HG02852 (cell line): ENCODE measurements around the gene CLCA2.
A peak's percentile ranks its signal among the peaks of the same experiment; 100 is the strongest.

Experiments
- ATAC-seq: cut with Tn5 transposase; IDR thresholded peaks from one replicate; pipeline ENCODE4 v1.9.1; 2021; ENCODE audit warnings: mild to moderate bottlenecking, moderate library complexity; ENCODE audit not compliant: unreplicated experiment

Gene CLCA2

DNA sequence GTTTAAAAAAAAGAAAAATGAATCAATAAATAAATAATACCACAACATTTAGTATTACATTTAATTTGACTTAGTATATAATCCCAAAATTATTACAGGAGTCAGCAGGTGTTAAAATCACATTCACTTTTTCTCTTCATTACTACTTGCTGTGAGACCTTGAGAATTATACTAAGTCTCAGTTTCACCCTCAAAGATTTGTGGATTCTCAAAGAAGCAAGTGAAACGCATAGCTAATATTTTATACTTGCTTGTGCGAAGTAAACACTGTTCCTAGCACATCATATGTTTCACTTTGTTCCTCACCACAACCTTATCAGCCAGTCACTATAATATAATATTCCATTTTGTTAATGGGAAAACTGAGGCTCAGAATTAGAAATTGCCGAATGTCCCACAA, 48.8 kb downstream of the CLCA2 start:
- peak; percentile 58 for ATAC-seq

DNA sequence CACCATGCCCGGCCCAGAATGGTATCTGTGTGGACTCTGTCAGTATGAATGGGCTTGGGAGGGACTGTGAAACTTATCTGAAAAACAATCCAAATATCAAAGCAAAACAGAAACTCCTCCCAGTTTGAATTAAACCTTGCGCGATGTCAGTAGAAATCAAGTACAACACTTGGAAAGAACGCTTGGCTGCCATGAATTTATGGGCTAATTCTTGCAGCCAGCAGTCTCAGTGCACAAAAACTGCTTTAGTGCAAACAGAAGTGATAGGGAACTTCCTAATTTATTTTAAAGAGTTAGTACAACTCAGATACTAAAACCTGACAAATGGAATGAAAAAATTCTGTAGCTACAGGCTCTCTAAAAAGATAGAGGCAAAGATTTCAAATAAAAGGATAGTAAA, 53.3 kb downstream of the CLCA2 start:
- ATAC-seq, result no peak

DNA sequence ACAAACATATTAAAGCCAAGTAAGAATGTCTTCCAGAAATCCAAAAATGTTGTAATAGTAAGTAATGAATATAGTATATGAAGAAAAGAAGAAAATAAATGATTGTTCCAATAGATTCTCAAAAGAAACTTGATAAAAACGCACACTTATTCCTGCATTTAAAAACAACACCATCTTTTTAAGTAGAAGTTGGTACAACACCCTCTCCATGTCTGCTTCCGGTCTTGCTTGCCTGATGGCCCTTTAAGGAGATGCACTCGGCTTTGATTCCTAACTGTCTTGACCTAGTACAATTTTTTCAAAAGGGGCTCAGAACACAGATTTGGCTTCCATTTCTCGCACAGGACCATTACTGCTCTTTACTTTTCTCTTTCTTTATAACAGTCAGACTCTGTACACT, 53.7 kb downstream of the CLCA2 start:
- no peak for ATAC-seq

DNA sequence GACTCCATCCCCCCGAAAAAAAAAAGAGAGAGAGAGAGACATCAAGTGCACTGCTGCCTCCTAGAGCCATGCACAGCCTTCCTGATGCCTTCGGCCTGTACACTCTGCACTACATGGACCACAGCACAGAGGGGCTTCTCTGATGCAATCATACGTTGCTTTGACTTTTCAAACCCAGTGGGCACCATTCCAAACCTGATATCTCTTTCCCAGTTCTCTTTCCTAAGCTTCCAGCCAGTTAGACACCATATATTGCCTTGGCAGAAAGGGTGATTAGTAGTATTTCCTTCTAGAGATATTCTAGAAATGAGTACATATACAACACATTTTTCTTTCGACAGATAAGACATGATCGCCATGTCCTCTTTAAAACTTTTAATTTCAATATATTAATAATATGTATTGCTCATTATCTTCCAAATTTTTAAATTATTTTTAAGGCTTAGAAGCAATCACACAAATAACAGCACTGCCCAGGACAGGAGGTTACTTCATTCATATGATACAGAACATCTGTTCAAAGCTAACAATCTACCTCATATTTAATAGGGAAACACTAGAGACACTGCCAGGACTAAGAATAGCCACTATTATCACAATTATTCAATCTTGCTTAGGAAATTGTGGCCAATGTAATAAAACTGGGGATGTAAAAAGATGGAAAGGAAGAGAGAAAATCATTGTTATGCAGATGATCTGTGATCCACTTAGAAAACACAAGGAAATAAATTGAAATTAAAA, 54.6 kb downstream of the CLCA2 start:
- no peak for ATAC-seq

DNA sequence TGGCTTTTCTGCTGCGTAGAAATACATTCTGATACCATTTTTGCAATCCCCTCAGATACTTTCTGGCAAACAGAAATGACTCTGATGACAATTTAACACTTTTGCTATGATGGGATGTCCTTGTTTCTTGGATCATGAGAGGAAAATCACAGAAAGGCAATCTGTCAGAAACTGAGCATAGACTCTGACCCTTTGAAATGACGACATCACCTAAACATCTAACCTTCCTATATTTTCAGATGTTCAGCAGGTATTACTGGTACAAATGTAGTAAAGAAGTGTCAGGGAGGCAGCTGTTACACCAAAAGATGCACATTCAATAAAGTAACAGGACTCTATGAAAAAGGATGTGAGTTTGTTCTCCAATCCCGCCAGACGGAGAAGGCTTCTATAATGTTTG, 58.0 kb downstream of the CLCA2 start:
- ATAC-seq, result no peak

DNA sequence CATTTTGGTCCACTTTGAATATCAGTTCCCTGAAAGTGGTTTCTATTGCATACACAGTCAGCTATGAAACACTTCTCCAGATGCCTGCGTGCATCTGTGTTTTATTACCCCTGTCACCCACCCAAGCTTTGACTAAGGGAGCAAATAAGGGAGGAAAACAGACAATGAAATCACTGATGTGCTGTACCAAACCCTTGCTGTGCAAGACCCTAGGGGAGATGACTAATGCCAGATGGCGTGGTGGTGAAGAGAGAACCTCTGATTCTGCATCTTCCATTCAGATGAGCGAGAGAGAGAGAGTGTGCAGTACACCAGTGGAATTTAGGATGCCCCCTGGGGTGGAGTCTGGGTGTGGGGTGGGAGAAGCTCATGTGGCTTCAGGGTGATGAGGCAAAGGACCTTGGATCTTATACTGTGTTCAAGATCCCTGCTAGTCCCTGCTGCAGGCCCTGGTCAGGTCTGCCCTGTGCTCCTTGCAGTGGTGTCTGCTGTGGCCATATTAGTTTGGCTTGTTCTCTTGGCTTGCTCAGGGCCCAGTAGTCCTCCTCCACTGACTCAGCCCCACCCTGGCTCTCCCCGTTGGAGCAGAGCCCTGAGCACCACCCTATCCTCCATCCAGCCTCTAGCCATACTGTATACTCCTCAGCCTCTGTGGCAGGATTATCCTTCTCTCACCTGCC, 63.3 kb downstream of the CLCA2 start:
- no peak for ATAC-seq

DNA sequence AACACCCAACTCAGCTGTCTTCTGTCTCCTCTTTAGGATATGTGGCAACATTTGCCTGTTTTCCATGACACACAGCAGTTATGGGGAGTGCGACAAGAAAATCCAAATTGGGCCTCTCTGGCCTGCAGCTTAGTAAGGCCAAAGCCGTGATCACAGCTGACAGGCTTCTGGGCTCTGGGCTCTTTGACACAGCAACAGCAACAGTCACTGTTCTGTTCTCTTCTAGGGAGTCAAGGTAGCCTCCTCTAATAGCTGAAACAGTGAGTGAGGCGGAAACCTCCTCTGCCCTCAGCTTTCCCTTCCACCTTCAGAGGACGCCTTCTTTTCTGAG, 63.8 kb downstream of the CLCA2 start:
- no peak for ATAC-seq

DNA sequence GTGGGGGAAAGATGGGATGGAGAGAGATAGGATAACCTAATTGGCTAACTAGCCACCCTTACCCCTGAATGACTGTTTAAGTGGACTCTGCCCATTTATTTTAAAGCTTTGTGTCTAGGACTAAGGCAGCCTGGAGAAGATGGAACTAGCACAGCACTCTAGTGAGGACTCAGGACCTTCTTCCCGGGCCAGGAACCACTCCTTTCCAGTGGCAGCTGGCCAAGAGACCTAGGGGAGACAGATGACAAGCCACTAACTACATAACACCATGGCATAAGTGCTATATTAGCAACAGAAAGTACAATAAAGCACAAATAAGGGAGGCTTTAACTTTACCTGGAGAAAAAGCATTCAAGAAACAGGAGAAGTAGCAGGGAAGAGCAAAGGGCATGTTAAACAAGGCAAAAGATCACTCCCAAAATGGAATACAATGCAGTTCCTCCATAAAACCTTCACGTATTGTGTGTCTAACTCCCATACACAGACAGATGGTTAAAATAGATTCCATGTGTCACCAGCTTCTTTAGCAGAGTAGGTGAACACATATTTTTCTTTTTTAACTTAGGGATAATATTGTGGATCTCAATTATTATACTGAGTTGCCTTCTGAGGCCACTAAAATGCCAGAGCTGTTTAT, 65.4 kb downstream of the CLCA2 start:
- no peak for ATAC-seq

DNA sequence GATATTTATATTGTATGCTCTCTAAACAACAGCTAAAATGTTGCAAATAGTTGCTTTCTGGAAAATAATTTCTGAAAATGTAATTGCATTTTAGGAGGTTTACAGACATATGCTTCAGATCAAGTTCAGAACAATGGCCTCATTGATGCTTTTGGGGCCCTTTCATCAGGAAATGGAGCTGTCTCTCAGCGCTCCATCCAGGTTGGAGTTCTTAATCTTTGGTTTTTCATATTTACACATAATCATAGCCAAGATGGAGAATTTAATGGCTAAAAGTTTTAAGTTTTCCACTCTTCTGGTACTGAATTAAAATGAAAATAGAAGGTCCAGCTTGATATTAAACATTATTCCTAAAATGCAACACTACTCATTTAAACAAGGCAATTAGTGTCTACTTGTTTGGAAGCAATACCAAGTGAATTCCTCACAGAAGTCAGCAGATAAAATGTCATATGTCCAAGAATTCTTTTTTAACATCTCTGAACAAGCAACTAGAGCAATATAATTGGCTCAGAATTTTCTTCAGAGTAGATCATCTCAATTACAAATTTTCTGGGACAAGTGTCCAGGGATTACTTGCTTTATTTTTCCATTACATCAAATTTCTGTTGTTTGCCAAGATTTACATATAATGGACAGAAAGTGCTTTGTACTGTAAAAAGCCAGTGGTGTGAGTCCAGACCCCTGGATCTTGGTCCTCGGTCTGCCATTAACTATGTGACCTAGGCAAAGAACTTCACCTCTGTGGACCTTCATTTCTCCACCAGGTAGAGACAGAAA, 67.4 kb downstream of the CLCA2 start:
- ATAC-seq, result no peak

DNA sequence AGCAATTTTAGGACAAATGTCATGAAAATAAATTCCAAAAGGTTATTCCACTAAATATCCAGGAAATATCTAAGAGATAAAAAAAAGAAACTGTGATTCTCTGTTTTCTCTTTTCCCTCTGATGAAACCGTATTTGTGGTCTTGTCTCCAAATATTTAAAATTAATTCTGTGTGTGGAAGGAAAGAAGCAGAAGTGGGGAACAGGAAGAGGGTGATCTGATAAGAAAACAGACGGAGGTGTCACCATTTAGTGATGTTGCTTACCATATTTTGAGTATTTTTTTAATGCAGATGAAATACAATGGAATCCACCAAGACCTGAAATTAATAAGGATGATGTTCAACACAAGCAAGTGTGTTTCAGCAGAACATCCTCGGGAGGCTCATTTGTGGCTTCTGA, 74.3 kb downstream of the CLCA2 start:
- ATAC-seq, result no peak

DNA sequence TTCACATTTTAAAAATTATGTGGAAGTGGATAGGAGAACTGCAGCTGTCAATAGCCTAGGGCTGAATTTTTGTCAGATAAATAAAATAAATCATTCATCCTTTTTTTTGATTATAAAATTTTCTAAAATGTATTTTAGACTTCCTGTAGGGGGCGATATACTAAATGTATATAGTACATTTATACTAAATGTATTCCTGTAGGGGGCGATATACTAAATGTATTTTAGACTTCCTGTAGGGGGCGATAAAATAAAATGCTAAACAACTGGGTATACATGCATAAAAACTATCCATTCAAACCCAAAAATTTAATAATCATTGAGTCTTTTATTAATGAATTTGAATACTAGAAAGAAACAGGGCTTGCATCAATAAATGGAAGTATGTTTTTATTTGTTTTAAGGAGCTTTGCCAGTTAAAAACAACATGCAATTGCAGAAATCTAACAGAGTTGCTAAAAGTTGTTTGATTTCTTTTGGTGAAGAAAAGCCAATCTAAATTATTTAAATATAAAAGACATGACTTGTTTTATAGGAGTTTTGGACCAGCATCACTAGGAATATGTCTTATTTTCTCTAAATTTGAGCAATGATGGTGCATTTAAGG, 76.1 kb downstream of the CLCA2 start:
- no peak for ATAC-seq

DNA sequence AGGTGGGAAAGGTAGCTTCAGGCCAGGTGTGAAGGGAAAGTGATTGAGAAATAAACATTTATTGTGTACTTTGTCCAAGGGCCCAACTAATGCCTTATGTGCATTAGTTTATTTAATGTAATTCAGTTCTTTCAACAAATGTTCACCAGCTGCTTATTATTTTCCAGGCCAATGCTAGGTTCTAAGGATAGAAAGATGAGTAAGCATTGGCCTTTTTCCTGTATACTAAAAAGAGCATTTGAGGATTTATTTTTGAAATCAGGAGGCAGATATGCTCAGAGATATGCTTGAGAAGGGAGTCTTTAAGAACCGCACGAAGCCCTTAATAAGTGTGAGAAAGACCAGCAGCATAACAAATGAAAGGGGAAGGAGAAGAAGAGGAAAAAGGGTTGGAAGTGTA, 76.7 kb downstream of the CLCA2 start:
- no peak for ATAC-seq

DNA sequence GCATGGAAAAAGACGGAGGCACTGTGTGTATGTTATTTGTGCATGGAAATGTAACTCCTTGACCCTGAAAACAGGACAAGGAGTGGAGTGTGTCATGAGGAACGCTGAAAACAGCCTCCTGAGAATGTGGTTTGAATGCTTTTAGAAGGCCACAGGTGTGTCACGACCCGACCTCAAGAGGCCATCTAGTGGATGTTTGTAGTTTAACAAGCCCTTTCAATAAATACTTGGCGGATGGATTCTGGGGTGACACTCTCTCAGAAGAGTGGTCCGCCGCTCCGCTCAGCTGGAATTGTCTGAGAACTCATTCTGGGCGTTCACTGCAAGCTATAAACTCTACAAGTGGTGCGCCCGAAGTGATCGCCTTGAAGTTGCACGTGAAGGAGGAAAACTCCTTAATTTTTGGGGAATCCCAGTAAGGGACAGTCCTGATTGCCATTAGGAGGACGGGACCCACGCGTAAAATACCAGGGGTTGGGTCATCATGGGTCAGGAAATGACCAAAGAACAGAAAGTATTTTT, 78.2 kb downstream of the CLCA2 start:
- ATAC-seq, result peak; percentile 78

DNA sequence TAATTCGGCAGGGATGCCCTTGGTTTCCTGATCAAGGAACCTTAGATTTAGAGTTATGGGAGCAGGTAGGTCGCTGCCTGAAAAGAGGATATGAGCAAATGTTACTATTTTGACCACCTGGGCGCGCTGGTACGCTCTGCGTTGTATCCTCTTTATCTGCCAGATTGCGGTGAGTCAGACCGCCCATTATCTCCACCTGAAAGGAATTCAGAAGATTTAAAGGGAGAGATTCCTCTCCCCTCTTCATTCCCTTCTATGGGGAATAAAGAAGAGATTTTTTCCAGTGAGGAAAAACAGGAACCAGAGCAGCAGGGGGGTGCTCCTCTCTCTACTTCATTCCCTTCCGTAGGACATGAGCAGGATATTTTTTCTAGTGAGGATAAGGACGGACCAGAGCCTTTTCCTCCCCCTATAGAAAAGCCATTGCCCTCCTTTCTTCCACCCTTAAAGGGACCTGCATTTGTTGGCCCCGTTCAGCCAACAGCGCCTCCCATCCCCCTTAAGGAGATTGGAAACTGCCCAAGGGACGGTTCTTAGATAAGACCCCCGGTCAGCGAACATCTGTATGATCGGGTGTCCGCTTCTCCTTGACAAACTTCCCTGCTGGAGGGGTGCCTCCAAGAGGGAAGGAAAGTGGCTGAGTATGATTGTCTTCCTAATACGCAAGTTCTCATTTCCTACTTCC, 78.9 kb downstream of the CLCA2 start:
- peak; percentile 24 for ATAC-seq

DNA sequence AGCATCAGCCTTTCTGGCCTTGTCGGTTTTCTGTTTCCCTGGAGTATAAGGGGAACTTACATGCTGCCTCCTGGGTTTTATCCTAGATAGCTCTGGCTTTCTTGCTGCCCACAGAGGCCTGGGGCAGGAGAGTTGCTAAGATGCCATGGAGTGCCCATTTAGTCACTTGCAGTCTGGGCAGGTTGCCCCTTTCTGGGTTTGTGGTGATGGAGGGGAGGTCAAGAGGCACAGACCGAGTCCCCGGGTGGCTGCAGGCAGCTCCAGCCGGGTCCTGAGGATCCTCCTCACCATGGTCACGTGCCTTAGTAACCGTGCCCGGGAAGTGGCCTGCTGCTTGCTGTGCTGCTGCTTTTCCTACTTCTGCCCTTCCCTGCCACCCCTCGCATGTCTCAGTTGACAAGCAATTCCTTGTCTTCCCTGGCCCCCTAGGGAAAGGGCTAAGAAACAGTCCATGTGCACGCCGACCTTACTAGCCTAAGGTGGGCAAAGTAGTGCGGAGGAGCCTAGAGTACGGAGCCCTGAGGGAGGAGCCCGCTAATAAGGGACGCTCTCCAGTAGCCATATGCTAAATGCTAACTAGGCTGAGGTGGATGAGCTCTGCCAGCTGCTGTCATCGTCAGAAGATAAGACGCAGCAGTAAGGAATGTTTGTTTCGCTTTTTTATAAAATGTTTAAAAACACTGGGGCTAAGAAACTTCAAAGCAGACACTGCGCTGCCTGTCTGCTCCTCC, 79.6 kb downstream of the CLCA2 start:
- ATAC-seq, result no peak

DNA sequence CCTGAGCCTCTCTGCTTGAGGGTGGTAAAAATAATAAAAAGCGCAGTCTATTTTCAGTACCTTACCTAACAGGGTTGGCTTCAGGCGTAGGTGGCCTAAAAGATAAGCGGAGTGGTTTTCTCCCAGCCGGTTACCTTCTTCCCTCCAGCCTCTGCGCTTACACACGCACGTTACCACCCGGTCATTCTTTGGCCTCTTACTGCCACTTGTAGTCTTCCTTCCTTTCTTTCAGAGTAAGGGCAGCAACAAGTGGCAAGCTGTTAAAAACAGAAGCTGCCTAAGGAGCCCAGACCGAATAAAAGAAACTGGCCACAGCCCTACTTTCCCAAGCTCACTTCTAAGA, 80.1 kb downstream of the CLCA2 start:
- no peak for ATAC-seq

DNA sequence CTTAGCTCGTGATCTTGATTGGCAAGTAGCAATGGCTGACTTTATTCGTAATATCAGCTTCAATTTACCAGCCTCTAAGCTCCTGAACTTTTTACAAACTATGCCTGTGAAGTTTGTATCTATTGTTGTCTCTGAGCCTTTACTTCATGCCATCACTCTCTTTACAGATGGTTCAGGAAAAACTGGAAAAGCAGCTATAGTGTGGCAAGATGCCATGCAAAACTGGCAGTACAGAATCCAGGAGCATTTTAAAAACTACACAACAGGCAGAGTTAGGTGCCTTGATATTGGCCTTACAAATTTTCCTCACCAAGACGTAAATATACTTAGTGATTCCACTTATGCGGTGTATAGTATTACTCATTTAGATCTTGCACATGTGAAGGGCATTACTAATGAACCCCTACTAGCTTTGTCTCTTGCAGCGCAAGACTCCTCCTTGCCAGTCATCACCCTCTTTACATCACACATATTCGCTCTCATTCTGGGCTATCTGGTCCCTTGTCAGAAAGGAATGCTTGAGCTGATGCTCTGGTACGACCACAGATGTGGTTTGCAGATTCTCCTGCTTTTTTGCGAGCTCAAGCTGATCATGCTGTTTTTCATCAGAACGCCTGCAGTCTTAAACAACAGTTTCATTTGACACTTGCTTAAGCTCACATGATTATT, 81.1 kb downstream of the CLCA2 start:
- no peak for ATAC-seq

DNA sequence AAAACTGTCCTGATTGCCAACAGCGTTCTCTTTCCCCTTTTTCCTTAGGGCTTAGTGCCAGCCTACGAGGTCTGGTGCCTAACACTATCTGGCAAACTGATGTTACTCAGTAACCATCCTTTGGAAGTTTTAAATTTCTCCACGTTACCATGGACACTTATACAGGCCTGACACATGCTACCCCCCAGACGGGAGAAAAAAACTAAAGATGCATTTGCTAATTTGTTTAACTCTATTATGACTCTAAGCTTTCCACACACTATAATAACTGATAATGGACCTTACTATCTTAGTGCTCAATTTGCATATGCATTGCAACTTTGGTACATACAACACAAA, 81.6 kb downstream of the CLCA2 start:
- no peak for ATAC-seq
